ENCODE measurements around the gene PDXP. TPM values are rescaled to one million over a fixed set of nuclear protein-coding genes. Genes with fewer than 3 reads are reported as not detected.

Gene PDXP
- total and polyA plus RNA-seq, 2 experiments from 2014 or later = 15.0 to 55.6 TPM

GRCh38 chr22:37703906-37704305, 45.4 kb downstream of the PDXP start:
- Mint-ChIP-seq H3K27me3 (ENCODE audit: insufficient read depth, low read depth, poor library complexity) (peaks cover 11% of the 10 kb centered on the region), H3K36me3 (ENCODE audit: low read depth) (peaks cover 58% of the 10 kb centered on the region), H3K9me3 (no peaks in the 10 kb centered on the region), H3K27ac (no peak overlapping the region), H3K4me1 (peaks cover 4% of the 10 kb centered on the region), H3K4me3 (no peak overlapping the region)
- TF ChIP-seq REST (IDR thresholded peaks at IDR 0.05; ENCODE audit: unreplicated experiment) (no peak), CREB1 (CRISPR knock-in tag; IDR thresholded peaks at IDR 0.05; ENCODE audit: low read depth) (no peak), CTCF (conservative IDR thresholded peaks at IDR 0.05; ENCODE audit: low read depth in 2 of 2) (no peak), STAT1 (IDR thresholded peaks at IDR 0.05; ENCODE audit: unreplicated experiment) (no peak), ZNF462 (CRISPR knock-in tag; IDR thresholded peaks at IDR 0.05) (no peak), EZH2 (IDR thresholded peaks at IDR 0.05; ENCODE audit: low read depth, unreplicated experiment) (no peak), ZNF331 (CRISPR knock-in tag; IDR thresholded peaks at IDR 0.05; ENCODE audit: low read depth) (no peak), NANOG (IDR thresholded peaks at IDR 0.05; ENCODE audit: borderline replicate concordance) (no peak), ETS1 (IDR thresholded peaks at IDR 0.05) (no peak), ZNF114 (CRISPR knock-in tag; IDR thresholded peaks at IDR 0.05) (no peak), POLR2AphosphoS5 (IDR thresholded peaks at IDR 0.05; ENCODE audit: low read depth) (no peak)
- ATAC-seq (no peak), DNase-seq (ENCODE audit: low spot score) (no peak)
- Histone ChIP-seq H3K36me3 (ENCODE audit: insufficient read depth) (peaks cover 23% of the 10 kb centered on the region; the same call in 1 of the 2 replicates), H3K9me2 (ENCODE audit: insufficient read depth) (no peaks in the 10 kb centered on the region), H3K79me2 (replicated peaks; ENCODE audit: insufficient read depth) (no peaks in the 10 kb centered on the region), H3K4me2 (no peak overlapping the region), H4K20me1 (replicated peaks; ENCODE audit: insufficient read depth) (no peaks in the 10 kb centered on the region; the same call in 1 of the 2 replicates), H3K27ac (ENCODE audit: low read depth) (no peak overlapping the region), H3F3A (replicated peaks; ENCODE audit: low read depth) (no peaks in the 10 kb centered on the region; the same call in 1 of the 2 replicates), H3K4me1 (ENCODE audit: insufficient read depth) (no peaks in the 10 kb centered on the region), H3K27me3 (ENCODE audit: insufficient read depth) (no peaks in the 10 kb centered on the region), H2AFZ (no peak overlapping the region), H3K4me3 (no peak overlapping the region)

Measured in GM23338 (cell line).